GM12878 (cell line): ENCODE data around the gene TRMT13. TPM values are rescaled to one million over a fixed set of nuclear protein-coding genes. Genes with fewer than 3 reads are reported as not detected.

ENCODE experiments used
- ATAC-seq: fragments of 200-7000 bp; cut with Tn5 transposase; 3 replicates; pipeline ENCODE4 v1.9.1; 2020; ENCODE audit warnings: mild to moderate bottlenecking, moderate library complexity
- BruUV-seq: library from RNA; stranded (reverse); fragments of 400-500 nt; replicated peaks from 2 replicates; lab custom pipeline; 2021; lab: Mats Ljungman, UMichigan
- CTCF ChIA-PET: fragments of 300-600 bp; sonication (Branson Sonifier 250); formaldehyde crosslinking; extraction: SDS; loops from one replicate; lab custom pipeline; 2021; ENCODE audit warnings: inconsistent platforms; lab: Yijun Ruan, JAX
- POLR2A ChIA-PET: fragments of 350-600 bp; formaldehyde crosslinking; extraction: SDS; loops from one replicate; lab custom pipeline; 2021; ENCODE audit warnings: inconsistent platforms; lab: Charles Lee
- RAD21 ChIA-PET: fragments of 300-600 bp; sonication (Branson Sonifier 250); formaldehyde crosslinking; loops from one replicate; lab custom pipeline; 2023; ENCODE audit warnings: antibody characterized with exemption; ENCODE audit not compliant: unreplicated experiment; lab: Charles Lee
- SMC1A ChIA-PET: fragments of 300-600 bp; sonication (Branson Sonifier 250); formaldehyde crosslinking; loops from one replicate; lab custom pipeline; 2023; ENCODE audit not compliant: unreplicated experiment, uncharacterized antibody; lab: Charles Lee
- DNase-seq: peaks from one replicate; pipeline ENCODE4 v3.0.0-alpha.2; 2011; ENCODE audit warnings: low read depth, low spot score
- FAIRE-seq: peaks from 3 replicates; lab custom pipeline; 2011; peaks lifted over from hg19 to GRCh38; lab: Jason Lieb, UNC
- H2AFZ ChIP-seq: 2 replicates; pipeline ENCODE4 v1.6.0; 2011; ENCODE audit warnings: low read depth, low read length, control low read depth; ENCODE audit not compliant: control insufficient read depth
- H3K27ac ChIP-seq: 2 replicates; pipeline ENCODE4 v1.5.1; 2011; ENCODE audit warnings: control low read depth; ENCODE audit not compliant: control insufficient read depth, insufficient read depth
- H3K27me3 ChIP-seq, 2 experiments: replicated peaks in 1 of 2; 2 replicates each; pipeline versions ENCODE4 v1.6.0 to v1.6.1; 2011; ENCODE audit warnings: low read length in 1 of 2; ENCODE audit not compliant: control insufficient read depth in 2 of 2, insufficient read depth in 2 of 2
- H3K36me3 ChIP-seq, 2 experiments: 2 replicates each; pipeline ENCODE4 v1.5.1; 2011; ENCODE audit warnings: low read length in 1 of 2; ENCODE audit not compliant: control insufficient read depth in 2 of 2, insufficient read depth in 2 of 2
- H3K4me1 ChIP-seq: 2 replicates; pipeline ENCODE4 v1.6.1; 2011; ENCODE audit warnings: mild to moderate bottlenecking, low read length, moderate library complexity, mixed read lengths; ENCODE audit not compliant: control insufficient read depth, insufficient read depth
- H3K4me2 ChIP-seq: 2 replicates; pipeline ENCODE4 v1.6.0; 2011; ENCODE audit warnings: control low read depth; ENCODE audit not compliant: control insufficient read depth, insufficient read depth
- H3K4me3 ChIP-seq: fragments of 200-600 bp; sonication (generic); 2 replicates; pipeline ENCODE4 v1.5.1; 2016
- H3K79me2 ChIP-seq: 2 replicates; pipeline ENCODE4 v1.6.0; 2011; ENCODE audit warnings: low read length; ENCODE audit not compliant: control insufficient read depth, insufficient read depth
- H3K9ac ChIP-seq: 2 replicates; pipeline ENCODE4 v1.8.0; 2011; ENCODE audit warnings: low read length, control low read depth, mixed read lengths; ENCODE audit not compliant: control insufficient read depth, insufficient read depth
- H3K9me3 ChIP-seq: replicated peaks from 3 replicates; pipeline ENCODE4 v1.5.1; 2011; ENCODE audit warnings: mild to moderate bottlenecking, low read length; ENCODE audit not compliant: control insufficient read depth, insufficient read depth
- H4K20me1 ChIP-seq: 2 replicates; pipeline ENCODE4 v1.6.0; 2011; ENCODE audit not compliant: control insufficient read depth, insufficient read depth
- CBX5 ChIP-seq: sonication (generic); IDR thresholded peaks from 2 replicates; pipeline ENCODE4 v1.6.1; 2016; ENCODE audit warnings: low read depth, moderate library complexity, mild to moderate bottlenecking, inconsistent platforms
- HDAC6 ChIP-seq: fragments of 200-600 bp; sonication (generic); IDR thresholded peaks from one replicate; pipeline ENCODE4 v1.8.0; 2017; ENCODE audit warnings: antibody characterized with exemption; ENCODE audit not compliant: unreplicated experiment
- PML ChIP-seq: IDR thresholded peaks from 2 replicates; pipeline ENCODE4 v1.6.1; 2012; ENCODE audit warnings: low read length, inconsistent platforms
- POLR2AphosphoS2 ChIP-seq: IDR thresholded peaks from 2 replicates; pipeline ENCODE4 v1.6.1; 2011; ENCODE audit warnings: low read depth, mild to moderate bottlenecking, low read length, improper control_type of control experiment, moderate library complexity
- RAD21 ChIP-seq: IDR thresholded peaks from 2 replicates; pipeline ENCODE4 v1.6.1; 2011; ENCODE audit warnings: mild to moderate bottlenecking, low read depth, low read length, moderate library complexity; ENCODE audit not compliant: insufficient read depth
- ZNF207 ChIP-seq: fragments of 450-650 bp; IDR thresholded peaks from 2 replicates; pipeline ENCODE4 v1.6.1; 2014; ENCODE audit warnings: antibody characterized with exemption, mild to moderate bottlenecking, borderline replicate concordance
- WGBS: methylation state at CpG from one replicate; pipeline ENCODE4 v1.1.6; 2016; ENCODE audit warnings: low lambda C conversion rate; ENCODE audit not compliant: insufficient replicate concordance, insufficient coverage; ENCODE audit errors: missing lambda C conversion rate; 5-methylcytosine and 5-hydroxymethylcytosine counted together
- in situ Hi-C: fragments of 300-500 bp; cut with MboI; formaldehyde crosslinking; loops from 9 replicates; pipeline ENCODE4 v1.14.3; 2018; ENCODE audit warnings: mixed read lengths
- intact Hi-C: fragments of 100-400 bp; cut with micrococcal nuclease; formaldehyde crosslinking; loops from one replicate; pipeline ENCODE4 v1.14.2; 2022; ENCODE audit not compliant: unreplicated experiment
- polyA plus RNA-seq, 11 experiments: library from polyadenylated mRNA; depleted of rRNA in 4 of 11; unstranded in 6 of 11; stranded (reverse) in 5 of 11; fragments of >200 nt; fragmentation: Nextera tagmentation in 4 of 11; fragmentation: Illumina TruSeq in 1 of 11; extraction: Ambion mirVana in 4 of 11; extraction: Trizol in 1 of 11; gene quantifications; 1 replicate in 1 of 11; 2 replicates in 10 of 11; pipeline versions ENCODE4 v1.2.1 to v1.2.3, GENCODE V29; 2011 to 2016; ENCODE audit warnings: inconsistent platforms in 2 of 11, missing spikeins in 2 of 11, low read depth in 1 of 11
- total RNA-seq, 4 experiments: library from RNA; depleted of rRNA in 3 of 4; stranded (reverse); fragments of >200 nt in 3 of 4; fragmentation: Illumina TruSeq in 1 of 4; extraction: Trizol in 1 of 4; gene quantifications; 2 replicates each; pipeline versions ENCODE4 v1.2.1 to v1.2.3, GENCODE V29; 2013 to 2021
- TF ChIP-seq, protein P1 (sequence below): fragments of 450-650 bp; IDR thresholded peaks from 2 replicates; pipeline ENCODE4 v1.6.1; 2016; ENCODE audit warnings: mild to moderate bottlenecking, moderate library complexity, borderline replicate concordance

Gene TRMT13
- total and polyA plus RNA-seq, 10 of the 15 experiments (the other 5 are each of a cell fraction or from before 2014, with no cell fraction given) = 13.7 to 26.6 (median 21.9) TPM

DNA sequence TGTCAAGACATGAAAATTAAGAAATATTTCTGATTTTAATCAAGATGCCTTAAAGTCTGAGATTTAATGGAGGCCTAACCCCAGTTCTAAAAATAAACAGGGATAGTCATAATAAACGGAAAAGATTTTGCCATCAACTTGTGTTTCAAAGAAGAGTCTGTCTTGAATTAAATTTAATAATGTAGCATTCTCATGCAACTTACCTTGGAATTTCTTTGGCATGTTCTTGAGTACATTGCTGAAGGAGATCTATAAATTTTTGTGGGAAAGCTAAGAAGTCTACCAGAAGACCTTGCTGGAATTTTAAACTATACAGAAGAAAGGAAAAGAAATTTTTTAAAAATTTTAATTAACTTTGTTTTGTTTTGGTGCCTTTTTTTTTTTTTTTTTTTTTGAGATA is 10.8 kb upstream of the TRMT13 start (continued):
- TF ChIP-seq CBX5 (no peak), HDAC6 (no peak)

DNA sequence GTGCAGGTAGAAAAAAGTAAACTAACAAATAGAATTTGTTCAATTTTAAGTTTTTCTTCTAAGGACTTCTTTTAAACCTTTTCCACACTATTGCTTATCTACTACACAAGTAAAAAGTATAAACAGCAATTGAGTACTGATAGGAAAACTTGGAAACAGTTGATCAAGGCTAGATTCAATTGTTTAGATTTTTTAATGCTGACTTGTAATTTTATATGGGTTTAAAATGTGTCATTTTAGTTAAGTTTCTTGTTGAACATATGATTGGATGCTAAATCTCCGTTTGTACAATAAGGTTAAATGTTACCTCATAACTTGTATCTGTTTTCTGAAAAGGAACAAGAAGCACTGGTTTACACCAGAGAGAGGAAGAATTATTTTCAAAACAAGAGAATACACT is 5.7 kb upstream of the TRMT13 start:
- ChIA-PET RAD21 (interaction anchor here (0.7 to 0.9 kb wide), 2 partner anchors 36 to 332 kb away, joined by 3 to 4 read pairs; no protein-coding TSS in a partner anchor), SMC1A (interaction anchor here (0.9 to 1.5 kb wide), 4 partner anchors 18 to 332 kb away, joined by 3 to 4 read pairs (median 4); no protein-coding TSS in a partner anchor), CTCF (interaction anchor here (1.4 kb wide), 1 partner anchor 40 kb away, joined by 3 read pairs; no protein-coding TSS in a partner anchor), POLR2A (interaction anchor here (0.6 kb wide), 2 partner anchors 48 to 599 kb away, joined by 3 to 4 read pairs; no protein-coding TSS in a partner anchor)
- Histone ChIP-seq H3K9ac (no peak overlapping the region), H3K27me3 (no peaks in the 10 kb centered on the region), H4K20me1 (no peaks in the 10 kb centered on the region), H3K36me3 (peaks cover 0 to 3% of the 10 kb centered on the region in 2 experiments; a peak in 1 of 4 replicates), H3K4me1 (peaks cover 11% of the 10 kb centered on the region), H3K27ac (no peak overlapping the region), H3K4me3 (no peak overlapping the region), H3K79me2 (peaks cover 53% of the 10 kb centered on the region), H3K9me3 (no peaks in the 10 kb centered on the region), H2AFZ (no peak overlapping the region), H3K4me2 (no peak overlapping the region)
- 95% methylated on average over 1 of the region's 1 CpG for WGBS
- FAIRE-seq (no peak), DNase-seq (no peak), ATAC-seq (no peak)
- no TSS peak for BruUV-seq
- TF ChIP-seq ZNF207 = no peak
- TF ChIP-seq RAD21 = no peak
- TF ChIP-seq, protein P1, sequence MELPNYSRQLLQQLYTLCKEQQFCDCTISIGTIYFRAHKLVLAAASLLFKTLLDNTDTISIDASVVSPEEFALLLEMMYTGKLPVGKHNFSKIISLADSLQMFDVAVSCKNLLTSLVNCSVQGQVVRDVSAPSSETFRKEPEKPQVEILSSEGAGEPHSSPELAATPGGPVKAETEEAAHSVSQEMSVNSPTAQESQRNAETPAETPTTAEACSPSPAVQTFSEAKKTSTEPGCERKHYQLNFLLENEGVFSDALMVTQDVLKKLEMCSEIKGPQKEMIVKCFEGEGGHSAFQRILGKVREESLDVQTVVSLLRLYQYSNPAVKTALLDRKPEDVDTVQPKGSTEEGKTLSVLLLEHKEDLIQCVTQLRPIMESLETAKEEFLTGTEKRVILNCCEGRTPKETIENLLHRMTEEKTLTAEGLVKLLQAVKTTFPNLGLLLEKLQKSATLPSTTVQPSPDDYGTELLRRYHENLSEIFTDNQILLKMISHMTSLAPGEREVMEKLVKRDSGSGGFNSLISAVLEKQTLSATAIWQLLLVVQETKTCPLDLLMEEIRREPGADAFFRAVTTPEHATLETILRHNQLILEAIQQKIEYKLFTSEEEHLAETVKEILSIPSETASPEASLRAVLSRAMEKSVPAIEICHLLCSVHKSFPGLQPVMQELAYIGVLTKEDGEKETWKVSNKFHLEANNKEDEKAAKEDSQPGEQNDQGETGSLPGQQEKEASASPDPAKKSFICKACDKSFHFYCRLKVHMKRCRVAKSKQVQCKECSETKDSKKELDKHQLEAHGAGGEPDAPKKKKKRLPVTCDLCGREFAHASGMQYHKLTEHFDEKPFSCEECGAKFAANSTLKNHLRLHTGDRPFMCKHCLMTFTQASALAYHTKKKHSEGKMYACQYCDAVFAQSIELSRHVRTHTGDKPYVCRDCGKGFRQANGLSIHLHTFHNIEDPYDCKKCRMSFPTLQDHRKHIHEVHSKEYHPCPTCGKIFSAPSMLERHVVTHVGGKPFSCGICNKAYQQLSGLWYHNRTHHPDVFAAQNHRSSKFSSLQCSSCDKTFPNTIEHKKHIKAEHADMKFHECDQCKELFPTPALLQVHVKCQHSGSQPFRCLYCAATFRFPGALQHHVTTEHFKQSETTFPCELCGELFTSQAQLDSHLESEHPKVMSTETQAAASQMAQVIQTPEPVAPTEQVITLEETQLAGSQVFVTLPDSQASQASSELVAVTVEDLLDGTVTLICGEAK = no peak
- TF ChIP-seq POLR2AphosphoS2 = no peak
- TF ChIP-seq PML = no peak
- in situ Hi-C loops (no loop called here), intact Hi-C loops (no loop called here)
